Uterus (tissue), 2 donors: Measurements from ENCODE around the gene HOXC5.

Experiments used
- POLR2A ChIP-seq, 2 donors: fragments of 450-650 bp; IDR thresholded peaks; one replicate each; pipeline ENCODE4 v1.6.1; 2016; ENCODE audit warnings: antibody characterized with exemption in 2 of 2, mild to moderate bottlenecking in 1 of 2, moderate library complexity in 1 of 2
- TF ChIP-seq, protein P1 (sequence below), 4 experiments: fragments of 200-600 bp in 2 of 4; fragments of 450-650 bp in 2 of 4; sonication (generic) in 2 of 4; IDR thresholded peaks; one replicate each; pipeline ENCODE4 v1.5.1; 2016 to 2019; ENCODE audit warnings: antibody characterized with exemption in 4 of 4, mild to moderate bottlenecking in 2 of 4, moderate library complexity in 1 of 4

- TF ChIP-seq, protein P1, sequence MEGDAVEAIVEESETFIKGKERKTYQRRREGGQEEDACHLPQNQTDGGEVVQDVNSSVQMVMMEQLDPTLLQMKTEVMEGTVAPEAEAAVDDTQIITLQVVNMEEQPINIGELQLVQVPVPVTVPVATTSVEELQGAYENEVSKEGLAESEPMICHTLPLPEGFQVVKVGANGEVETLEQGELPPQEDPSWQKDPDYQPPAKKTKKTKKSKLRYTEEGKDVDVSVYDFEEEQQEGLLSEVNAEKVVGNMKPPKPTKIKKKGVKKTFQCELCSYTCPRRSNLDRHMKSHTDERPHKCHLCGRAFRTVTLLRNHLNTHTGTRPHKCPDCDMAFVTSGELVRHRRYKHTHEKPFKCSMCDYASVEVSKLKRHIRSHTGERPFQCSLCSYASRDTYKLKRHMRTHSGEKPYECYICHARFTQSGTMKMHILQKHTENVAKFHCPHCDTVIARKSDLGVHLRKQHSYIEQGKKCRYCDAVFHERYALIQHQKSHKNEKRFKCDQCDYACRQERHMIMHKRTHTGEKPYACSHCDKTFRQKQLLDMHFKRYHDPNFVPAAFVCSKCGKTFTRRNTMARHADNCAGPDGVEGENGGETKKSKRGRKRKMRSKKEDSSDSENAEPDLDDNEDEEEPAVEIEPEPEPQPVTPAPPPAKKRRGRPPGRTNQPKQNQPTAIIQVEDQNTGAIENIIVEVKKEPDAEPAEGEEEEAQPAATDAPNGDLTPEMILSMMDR (IDR thresholded peaks at IDR 0.05), result no peak
- TF ChIP-seq POLR2A (IDR thresholded peaks at IDR 0.05), result no peak
These were observed 3.9 kb downstream of the HOXC5 start for GRCh38 chr12:54036620-54037359.
